Colonic mucosa (tissue), 4 donors: Measurements from ENCODE around the gene GNAI3. TPM values are rescaled to one million over a fixed set of nuclear protein-coding genes. Genes with fewer than 3 reads are reported as not detected.
A peak's percentile ranks its signal among the peaks of the same experiment; 100 is the strongest.

Experiments used
- DNase-seq: peaks from one replicate; pipeline ENCODE4 v3.0.0-alpha.2; 2020
- H3K27ac ChIP-seq: fragments of 200-600 bp; one replicate; pipeline ENCODE4 v1.8.0; 2021
- H3K27me3 ChIP-seq: fragments of 200-600 bp; one replicate; pipeline ENCODE4 v1.8.0; 2021
- H3K36me3 ChIP-seq: fragments of 200-600 bp; one replicate; pipeline ENCODE4 v1.8.0; 2021
- H3K4me1 ChIP-seq: fragments of 200-600 bp; one replicate; pipeline ENCODE4 v1.8.0; 2021; ENCODE audit warnings: mild to moderate bottlenecking
- H3K4me3 ChIP-seq: fragments of 200-600 bp; one replicate; pipeline ENCODE4 v1.8.0; 2021
- H3K9ac ChIP-seq, 2 donors: one replicate each; pipeline ENCODE4 v1.7.0; 2013; ENCODE audit warnings: control low read depth in 2 of 2, low read depth in 2 of 2, low read length in 2 of 2
- H3K9me3 ChIP-seq: fragments of 200-600 bp; one replicate; pipeline ENCODE4 v1.8.0; 2021
- CTCF ChIP-seq: fragments of 200-600 bp; IDR thresholded peaks from one replicate; pipeline ENCODE4 v1.8.0; 2022; ENCODE audit warnings: antibody characterized with exemption, mild to moderate bottlenecking
- intact Hi-C: fragments of 100-400 bp; cut with DNase I; formaldehyde crosslinking; loops from one replicate; pipeline ENCODE4 v1.14.1; 2022
- total RNA-seq, 2 donors: library from RNA; stranded (reverse); fragmentation: NEBNext Ultra II Directional in 1 of 2; extraction: Animal tissue kit (Norgen Biotek cat#: 25700) in 1 of 2; gene quantifications; one replicate each; pipeline ENCODE4 v1.2.1, GENCODE V29; 2021
- donor health status: healthy.
- donor health status: DM: no; HTN: no; CAD: no.
- donor health status: DM: no; HTN: no; CAD: no.

Gene GNAI3
- total RNA-seq, 2 donors from 2014 or later: 7.7 to 8.9 TPM

DNA sequence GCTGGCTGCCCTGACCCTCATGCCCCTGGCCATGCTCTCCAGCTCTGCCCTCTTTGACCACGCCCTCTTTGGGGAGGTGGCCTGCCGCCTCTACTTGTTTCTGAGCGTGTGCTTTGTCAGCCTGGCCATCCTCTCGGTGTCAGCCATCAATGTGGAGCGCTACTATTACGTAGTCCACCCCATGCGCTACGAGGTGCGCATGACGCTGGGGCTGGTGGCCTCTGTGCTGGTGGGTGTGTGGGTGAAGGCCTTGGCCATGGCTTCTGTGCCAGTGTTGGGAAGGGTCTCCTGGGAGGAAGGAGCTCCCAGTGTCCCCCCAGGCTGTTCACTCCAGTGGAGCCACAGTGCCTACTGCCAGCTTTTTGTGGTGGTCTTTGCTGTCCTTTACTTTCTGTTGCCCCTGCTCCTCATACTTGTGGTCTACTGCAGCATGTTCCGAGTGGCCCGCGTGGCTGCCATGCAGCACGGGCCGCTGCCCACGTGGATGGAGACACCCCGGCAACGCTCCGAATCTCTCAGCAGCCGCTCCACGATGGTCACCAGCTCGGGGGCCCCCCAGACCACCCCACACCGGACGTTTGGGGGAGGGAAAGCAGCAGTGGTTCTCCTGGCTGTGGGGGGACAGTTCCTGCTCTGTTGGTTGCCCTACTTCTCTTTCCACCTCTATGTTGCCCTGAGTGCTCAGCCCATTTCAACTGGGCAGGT, 5.0 kb upstream of the GNAI3 start:
- intact Hi-C loops: loop anchor here (5.0 to 10.0 kb wide), 3 partner anchors 94 to 441 kb away; partner anchors contain the start of gene AHCYL1
- Histone ChIP-seq H3K4me1 (no peaks in the 10 kb centered on the region), H3K9me3 (no peaks in the 10 kb centered on the region), H3K4me3 (no peak overlapping the region), H3K27me3 (no peaks in the 10 kb centered on the region), H3K36me3 (no peaks in the 10 kb centered on the region), H3K9ac (no peak overlapping the region), H3K27ac (no peak overlapping the region)
- TF ChIP-seq CTCF: no peak
- DNase-seq: no peak

DNA sequence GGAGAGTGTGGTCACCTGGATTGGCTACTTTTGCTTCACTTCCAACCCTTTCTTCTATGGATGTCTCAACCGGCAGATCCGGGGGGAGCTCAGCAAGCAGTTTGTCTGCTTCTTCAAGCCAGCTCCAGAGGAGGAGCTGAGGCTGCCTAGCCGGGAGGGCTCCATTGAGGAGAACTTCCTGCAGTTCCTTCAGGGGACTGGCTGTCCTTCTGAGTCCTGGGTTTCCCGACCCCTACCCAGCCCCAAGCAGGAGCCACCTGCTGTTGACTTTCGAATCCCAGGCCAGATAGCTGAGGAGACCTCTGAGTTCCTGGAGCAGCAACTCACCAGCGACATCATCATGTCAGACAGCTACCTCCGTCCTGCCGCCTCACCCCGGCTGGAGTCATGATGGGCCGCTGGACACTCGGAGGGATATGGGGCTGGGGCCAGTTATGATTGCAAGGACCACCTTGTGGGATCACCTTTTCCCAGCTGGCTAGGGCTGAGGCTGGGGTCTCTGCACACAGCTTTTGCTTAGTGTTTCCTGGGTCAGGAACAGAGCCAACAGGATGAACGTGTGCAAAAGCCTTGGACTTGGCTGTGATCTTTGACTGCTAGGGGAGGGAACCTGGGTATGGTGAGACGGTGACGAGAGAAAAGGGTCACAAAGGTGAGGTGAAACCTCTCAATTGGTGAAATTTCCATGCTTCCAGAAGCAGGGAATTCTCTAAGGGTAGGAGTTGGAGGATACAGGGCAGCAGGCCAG, 4.3 kb upstream of the GNAI3 start:
- Histone ChIP-seq H3K9me3 (no peaks in the 10 kb centered on the region), H3K4me3 (no peak overlapping the region), H3K27ac (no peak overlapping the region), H3K27me3 (no peaks in the 10 kb centered on the region), H3K9ac (no peak overlapping the region), H3K36me3 (no peaks in the 10 kb centered on the region), H3K4me1 (no peaks in the 10 kb centered on the region)
- intact Hi-C loops: loop anchor here (5.0 to 10.0 kb wide), 3 partner anchors 93 to 441 kb away; partner anchors contain the start of gene AHCYL1
- DNase-seq: no peak
- no peak for TF ChIP-seq CTCF

DNA sequence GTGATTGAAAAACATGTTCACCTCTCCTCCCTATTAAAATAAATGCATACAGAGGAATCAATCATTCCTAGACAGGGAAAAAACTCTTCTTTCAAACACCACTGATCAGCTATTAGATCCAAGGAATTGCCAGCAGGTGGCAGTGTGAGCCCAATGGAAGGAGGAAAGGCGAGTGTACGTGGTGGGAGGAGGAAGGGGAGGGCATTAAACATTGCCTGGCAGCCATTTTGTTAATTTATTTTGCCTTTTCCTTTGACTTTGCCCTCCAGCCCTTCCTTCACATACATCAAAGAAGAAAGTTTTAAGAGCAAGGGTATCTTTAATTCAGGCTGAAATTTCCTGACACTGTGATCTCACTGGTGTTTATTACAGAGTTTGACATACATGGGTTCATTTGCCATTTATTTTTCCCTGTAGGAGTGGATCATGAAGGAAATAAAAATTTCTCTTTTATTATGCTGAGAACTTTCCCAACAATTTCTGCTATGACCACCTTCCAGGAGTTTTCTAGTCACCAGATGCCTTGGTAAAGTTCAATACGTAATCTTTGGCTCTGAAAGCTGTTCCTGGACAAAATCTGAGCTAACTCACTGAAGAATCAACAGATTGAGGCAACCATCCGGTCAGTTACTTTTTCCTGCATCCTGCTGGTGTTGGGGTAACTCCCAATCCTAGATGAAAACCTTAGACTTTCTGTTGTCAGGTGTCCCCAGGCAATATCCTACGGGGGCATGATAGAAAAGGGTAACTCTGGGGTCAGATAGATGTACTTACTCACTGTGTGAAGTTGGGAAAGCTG, 1.9 kb upstream of the GNAI3 start:
- Histone ChIP-seq H3K27ac (peak overlapping the region; percentile 38), H3K4me1 (peaks cover 7% of the 10 kb centered on the region), H3K9ac (peak overlapping the region; percentile 33 to 92), H3K9me3 (no peaks in the 10 kb centered on the region), H3K27me3 (no peaks in the 10 kb centered on the region), H3K4me3 (peak overlapping the region; percentile 75), H3K36me3 (no peaks in the 10 kb centered on the region)
- peak; percentile 97 for DNase-seq
- intact Hi-C loops: loop anchor here (10.0 kb wide), 1 partner anchor 438 kb away; the partner anchor contains the start of gene AHCYL1
- peak; percentile 75 for TF ChIP-seq CTCF

- intact Hi-C loops: loop anchor here (10.0 kb wide), 1 partner anchor 437 kb away; the partner anchor contains the start of gene AHCYL1
- no peak for TF ChIP-seq CTCF
- no peaks in the 10 kb centered on the region for H3K9me3 ChIP-seq
- H3K4me1 ChIP-seq: peaks cover 7% of the 10 kb centered on the region
- peak overlapping the region; percentile 75 for H3K4me3 ChIP-seq
- H3K27ac ChIP-seq: peak overlapping the region; percentile 93
- peak; percentile 52 for DNase-seq
- peak overlapping the region; percentile 82 to 92 for H3K9ac ChIP-seq
- H3K36me3 ChIP-seq: no peaks in the 10 kb centered on the region
- H3K27me3 ChIP-seq: no peaks in the 10 kb centered on the region
Measured at GRCh38 chr1:109547463-109548320, 723 bp upstream of the GNAI3 start.
